Choroid plexus epithelial cell (primary cell): Measurements from ENCODE around the gene KISS1.

Experiments
- DNase-seq: peaks from one replicate; pipeline ENCODE4 v3.0.0-alpha.2; 2010; ENCODE audit warnings: low read depth
- H3K4me3 ChIP-seq: 2 replicates; pipeline ENCODE4 v1.5.1; 2011; ENCODE audit warnings: low read depth, mild to moderate bottlenecking, control low read depth, low read length, moderate library complexity
- CTCF ChIP-seq: conservative IDR thresholded peaks from 2 replicates; pipeline ENCODE4 v1.5.1; 2011; ENCODE audit warnings: low read depth, mild to moderate bottlenecking, control low read depth, inconsistent platforms, low read length, moderate library complexity

The KISS1 gene

GRCh38 chr1:204217648-204218000 is 21.3 kb upstream of the KISS1 start:
- no peak for DNase-seq
- no peak overlapping the region for H3K4me3 ChIP-seq
- no peak for TF ChIP-seq CTCF

GRCh38 chr1:204216880-204217647 is 20.8 kb upstream of the KISS1 start:
- H3K4me3 ChIP-seq, result no peak overlapping the region
- no peak for TF ChIP-seq CTCF
- no peak for DNase-seq

GRCh38 chr1:204216236-204216635 is 19.9 kb upstream of the KISS1 start:
- DNase-seq, result no peak
- no peak overlapping the region for H3K4me3 ChIP-seq
- TF ChIP-seq CTCF, result no peak

GRCh38 chr1:204213668-204214662 is 17.7 kb upstream of the KISS1 start, which contains the start of gene GOLT1A:
GOLT1A (minus strand) TSS chr1:204213988; CDS start chr1:204213906, 82 bp downstream.
- peak; percentile 85 for DNase-seq
- no peak within 1 kb of the TSS for H3K4me3 ChIP-seq
- TF ChIP-seq CTCF, result peak; percentile 95

GRCh38 chr1:204212715-204213114 is 16.4 kb upstream of the KISS1 start:
- no peak overlapping the region for H3K4me3 ChIP-seq
- no peak for DNase-seq
- TF ChIP-seq CTCF, result no peak

- no peak overlapping the region for H3K4me3 ChIP-seq
- TF ChIP-seq CTCF, result no peak
- DNase-seq, result no peak
Measured at GRCh38 chr1:204211046-204211445, 14.8 kb upstream of the KISS1 start.
